GM21576 (cell line): Measurements from ENCODE around the gene PALB2.

Experiments
- ATAC-seq: cut with Tn5 transposase; IDR thresholded peaks from one replicate; pipeline ENCODE4 v1.9.1; 2021; ENCODE audit warnings: mild to moderate bottlenecking, moderate library complexity; ENCODE audit not compliant: unreplicated experiment

Gene PALB2

DNA sequence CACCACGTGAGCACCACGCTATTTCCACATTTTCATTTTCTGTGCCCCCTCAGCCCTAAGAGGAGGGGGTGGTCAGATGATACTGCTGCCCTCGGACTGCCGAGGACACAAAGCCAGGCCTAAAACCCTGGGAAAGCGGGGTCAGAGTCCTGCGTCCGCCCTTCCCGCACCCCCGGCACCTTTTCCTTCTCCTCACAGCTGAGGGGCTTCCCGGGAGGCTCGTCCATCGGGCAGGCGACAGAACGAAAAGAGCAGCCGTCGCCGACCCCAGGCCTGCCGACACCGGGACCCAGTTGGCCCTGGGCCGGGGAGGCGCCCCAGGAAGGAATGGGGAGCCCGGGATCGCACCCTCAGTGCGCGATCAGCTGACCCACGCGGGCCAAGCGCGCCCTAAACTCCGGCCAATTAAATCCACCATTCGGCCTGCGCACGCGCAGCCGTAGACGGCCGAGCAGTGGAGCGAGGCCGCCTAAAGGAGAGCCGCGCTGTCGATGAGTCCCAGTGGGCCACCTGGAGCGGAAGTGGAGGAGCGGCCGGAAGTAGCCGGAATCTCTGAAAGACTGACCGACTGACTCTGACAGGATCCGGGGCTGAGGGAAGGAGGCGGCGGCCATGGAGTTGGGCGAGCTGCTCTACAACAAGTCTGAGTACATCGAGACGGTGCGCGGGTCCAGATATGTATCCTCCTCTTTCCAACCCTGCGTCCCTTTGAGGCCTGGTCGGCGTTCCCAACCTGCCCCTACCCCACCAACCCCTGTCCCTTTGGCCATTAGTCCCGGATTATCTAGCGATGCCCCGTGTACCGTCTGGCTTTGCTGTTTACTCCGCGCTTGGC lies at the start of gene PALB2, which contains the start of gene DCTN5:
Gene PALB2, minus strand, starts transcription at position 380 of the 835 bp plus-strand sequence. Its CDS starts 153 bp downstream, at position 227.
Gene DCTN5, plus strand, starts transcription at position 536 of the 835 bp plus-strand sequence. Its CDS starts 77 bp downstream, at position 613.
- ATAC-seq: peak; percentile 94

DNA sequence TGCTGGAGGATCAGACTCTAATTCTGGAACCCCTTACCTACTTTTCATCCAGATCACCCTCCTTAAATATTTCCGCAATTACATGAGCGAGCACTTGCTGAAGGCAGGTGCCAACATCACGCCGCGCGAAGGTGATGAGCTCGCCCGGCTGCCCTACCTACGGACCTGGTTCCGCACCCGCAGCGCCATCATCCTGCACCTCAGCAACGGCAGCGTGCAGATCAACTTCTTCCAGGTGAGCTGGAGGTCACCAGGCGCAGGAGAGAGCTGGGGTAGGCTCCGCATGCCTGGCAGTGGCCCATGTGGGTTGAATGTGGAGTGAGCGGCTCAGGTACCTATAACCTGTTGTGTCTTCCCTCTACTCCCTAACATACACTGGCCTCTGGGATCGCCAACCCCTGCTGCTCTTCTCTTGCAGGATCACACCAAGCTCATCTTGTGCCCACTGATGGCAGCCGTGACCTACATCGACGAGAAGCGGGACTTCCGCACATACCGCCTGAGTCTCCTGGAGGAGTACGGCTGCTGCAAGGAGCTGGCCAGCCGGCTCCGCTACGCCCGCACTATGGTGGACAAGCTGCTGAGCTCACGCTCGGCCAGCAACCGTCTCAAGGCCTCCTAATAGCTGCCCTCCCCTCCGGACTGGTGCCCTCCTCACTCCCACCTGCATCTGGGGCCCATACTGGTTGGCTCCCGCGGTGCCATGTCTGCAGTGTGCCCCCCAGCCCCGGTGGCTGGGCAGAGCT lies 48.5 kb upstream of the PALB2 start:
- no peak for ATAC-seq

DNA sequence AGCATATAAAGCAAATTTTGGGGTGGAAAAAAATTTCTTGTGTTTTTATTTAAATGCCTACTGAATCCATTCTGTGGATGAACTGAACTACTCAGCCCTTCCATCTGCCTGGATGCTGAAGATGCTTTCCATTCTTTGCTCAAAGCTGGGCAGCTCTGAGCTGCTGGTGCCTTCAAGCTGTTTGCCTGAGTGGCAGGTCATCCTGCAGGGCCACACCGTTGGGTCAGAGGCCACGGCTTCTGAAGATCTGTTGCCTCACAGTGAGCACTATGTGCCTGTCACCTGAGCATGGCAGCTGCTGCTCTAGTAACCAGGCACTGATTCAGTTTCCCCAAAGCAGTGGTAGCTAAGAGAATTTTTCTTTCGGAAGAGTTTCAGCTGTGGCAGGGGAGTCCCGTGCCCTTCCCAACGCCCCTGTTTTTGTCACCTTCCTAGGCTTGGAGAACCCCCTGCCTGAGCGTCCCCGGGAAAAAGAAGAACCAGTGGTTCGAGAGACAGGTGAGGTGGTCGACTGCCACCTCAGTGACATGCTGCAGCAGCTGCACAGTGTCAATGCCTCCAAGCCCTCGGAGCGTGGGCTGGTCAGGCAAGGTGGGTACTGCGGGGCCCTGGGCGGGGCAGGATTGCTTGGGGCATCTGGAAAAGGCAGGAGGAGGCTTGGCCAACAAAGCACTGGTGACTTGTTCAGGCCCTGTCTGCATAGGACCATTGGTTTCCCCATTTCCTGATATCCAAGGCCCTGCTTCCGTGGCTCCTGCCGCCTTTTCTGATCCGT lies 46.1 kb upstream of the PALB2 start:
- no peak for ATAC-seq

DNA sequence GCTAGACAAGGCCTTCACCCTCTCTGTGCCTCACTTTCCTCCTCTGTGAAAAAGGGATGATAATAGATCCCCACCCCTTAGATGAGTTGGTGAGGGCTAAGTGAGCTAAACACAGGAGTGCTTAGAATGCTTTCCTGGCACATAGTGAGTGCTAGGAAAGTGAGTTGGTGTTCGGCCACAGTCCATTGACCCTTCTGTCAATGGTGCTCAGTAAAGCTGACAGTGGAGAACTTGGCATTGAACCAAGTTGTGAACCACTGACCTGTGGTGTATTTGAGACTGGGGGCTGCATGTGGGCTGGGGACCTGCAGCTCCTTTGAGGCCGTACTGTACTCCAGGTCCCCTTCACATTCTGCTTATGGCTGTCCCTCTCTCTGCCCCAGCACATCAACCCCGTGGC lies 42.4 kb upstream of the PALB2 start:
- ATAC-seq: no peak

DNA sequence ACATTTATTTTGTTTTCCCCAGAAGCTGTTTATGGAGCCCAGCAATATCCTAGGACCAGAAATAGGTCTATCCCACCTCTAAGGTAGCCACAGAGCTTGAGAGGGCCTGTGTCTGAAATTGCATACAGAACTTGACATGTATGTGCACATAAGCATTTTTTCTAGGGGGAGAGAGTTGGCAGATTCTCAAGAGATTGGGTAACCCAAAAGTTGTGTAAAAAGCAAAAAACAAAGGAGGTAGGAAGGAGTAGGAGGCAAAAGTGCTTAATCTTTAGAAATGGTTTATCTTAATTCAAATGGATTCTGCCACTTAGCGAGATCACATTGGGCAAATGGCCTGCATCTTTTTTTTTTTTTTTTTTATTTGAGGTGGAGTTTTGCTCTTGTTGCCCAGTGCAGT lies 41.1 kb upstream of the PALB2 start:
- ATAC-seq: no peak

DNA sequence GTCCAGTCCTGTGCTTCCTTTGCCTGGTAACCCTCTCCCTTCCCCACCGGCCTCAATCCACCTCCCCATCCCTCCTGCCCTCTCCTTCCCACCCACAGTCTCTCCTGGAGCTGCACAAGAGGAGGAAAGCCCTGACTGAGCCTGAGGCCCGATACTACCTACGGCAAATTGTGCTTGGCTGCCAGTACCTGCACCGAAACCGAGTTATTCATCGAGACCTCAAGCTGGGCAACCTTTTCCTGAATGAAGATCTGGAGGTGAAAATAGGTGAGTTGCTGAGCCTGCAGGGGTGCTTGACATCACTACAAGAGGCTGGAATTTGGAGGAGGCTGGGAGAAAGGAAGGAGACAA lies 38.9 kb upstream of the PALB2 start:
- no peak for ATAC-seq

DNA sequence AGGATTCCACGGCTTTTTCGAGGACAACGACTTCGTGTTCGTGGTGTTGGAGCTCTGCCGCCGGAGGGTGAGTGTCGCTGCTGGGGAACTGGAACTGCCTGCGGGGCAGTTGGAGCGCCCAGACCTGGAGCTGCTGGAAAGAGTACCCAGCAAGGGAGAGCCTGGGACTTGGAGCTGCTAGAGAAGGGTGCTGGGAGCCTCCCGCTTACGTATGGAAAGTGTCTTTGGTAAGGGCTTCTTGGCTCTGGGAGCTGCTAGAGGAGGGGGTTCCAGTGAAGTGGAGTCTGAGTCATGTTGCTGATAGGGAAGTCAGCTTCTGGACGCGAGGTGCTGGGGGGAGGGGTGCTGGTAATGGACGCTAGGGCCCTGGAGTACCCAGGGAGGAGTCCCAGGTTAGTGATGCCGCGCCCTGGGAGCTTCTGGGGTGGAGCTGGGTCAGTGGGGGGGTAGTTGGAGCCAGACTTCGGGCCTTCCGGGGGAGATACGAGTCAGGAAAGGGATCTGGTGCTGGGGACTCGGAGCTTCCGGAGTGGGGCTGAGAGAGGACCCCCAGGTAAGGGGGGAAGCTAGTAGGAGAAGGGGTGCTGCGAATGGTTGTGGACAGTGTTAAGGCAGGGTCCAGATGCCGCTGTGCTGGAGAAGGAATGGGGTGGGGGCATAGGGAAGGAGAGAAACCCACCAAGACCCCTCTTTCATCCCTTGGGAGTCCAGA lies 38.3 kb upstream of the PALB2 start:
- ATAC-seq: no peak

DNA sequence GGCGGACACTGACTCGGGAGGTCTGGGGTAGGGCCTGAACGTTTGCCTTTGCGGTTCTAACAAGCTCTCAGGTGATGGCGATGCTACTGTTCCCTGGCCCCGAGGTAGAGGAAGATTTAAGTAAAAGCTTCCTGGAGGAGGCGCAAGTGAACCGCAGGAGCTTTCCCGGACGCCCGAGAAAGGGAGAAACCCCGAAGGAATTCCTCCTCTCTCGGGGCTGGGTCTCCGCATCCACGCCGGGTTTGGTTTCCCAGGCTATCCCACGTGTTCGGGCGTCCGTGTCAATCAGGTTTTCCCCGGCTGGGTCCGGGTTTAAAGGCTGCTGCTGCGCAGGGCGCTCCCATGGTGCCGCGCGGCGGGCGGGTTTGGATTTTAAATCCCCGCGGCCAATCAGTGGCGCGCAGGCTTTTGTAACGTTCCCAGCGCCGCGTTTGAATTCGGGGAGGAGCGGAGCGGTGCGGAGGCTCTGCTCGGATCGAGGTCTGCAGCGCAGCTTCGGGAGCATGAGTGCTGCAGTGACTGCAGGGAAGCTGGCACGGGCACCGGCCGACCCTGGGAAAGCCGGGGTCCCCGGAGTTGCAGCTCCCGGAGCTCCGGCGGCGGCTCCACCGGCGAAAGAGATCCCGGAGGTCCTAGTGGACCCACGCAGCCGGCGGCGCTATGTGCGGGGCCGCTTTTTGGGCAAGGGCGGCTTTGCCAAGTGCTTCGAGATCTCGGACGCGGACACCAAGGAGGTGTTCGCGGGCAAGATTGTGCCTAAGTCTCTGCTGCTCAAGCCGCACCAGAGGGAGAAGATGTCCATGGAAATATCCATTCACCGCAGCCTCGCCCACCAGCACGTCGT lies 37.5 kb upstream of the PALB2 start, which contains the start of gene PLK1:
Gene PLK1, plus strand, starts transcription at position 460 of the 844 bp plus-strand sequence. Its CDS starts 44 bp downstream, at position 504.
- ATAC-seq: peak; percentile 79

DNA sequence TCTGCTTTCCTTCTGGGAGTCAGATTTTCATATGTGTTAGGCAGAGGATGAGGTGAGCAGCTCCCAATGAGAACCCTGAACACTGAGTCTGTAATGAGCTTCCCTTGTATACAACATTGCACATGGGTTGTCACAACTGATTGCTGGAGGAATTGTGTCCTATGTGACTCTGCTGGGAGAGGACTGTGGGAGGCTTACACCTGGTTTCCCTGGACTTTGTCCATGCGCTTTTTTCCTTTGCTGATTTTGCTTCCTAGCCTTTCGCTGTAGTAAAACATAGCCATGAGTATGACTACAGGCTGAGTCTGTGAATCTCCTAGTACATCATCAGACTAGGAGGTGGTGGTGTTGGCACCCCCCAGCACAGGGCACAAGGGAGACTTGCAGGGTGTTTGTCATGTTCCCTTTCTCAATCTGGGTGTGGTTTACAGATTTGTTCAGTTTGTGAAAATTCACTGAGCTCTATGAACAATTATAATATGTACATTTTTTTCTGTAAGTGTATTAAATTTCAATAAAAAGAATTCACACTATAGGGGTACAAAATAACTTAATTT lies 35.9 kb upstream of the PALB2 start:
- ATAC-seq: no peak

DNA sequence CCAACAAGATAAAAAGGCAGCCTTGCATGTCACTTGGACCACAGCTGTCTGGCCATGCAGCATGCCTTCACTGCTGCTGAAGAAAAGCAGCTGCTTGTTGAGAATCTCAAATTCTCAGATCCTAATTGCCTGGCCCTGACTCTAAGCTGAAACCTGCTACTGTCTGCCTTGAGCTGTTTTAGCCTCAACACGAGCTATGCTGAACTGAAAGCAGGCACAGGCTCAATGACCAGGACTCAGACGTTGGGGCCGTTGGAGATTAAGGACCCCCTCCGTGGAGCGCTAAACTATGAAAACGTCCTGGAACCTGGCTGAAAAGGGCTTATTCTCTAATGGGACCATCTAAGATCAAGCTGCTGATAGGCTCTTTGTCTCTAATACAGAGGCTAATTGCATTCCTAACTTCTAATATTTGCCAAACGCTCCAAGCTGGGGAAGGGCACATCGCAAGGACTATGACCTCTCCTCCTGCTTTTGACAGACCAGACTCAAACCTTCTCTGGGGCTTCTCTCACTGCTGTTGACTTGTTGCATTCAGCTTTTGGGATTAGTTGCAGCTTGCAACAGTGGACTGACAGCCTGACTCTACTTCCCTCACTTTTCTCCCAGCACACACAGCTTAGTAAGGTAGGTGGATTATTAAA lies 33.0 kb upstream of the PALB2 start:
- ATAC-seq: no peak

DNA sequence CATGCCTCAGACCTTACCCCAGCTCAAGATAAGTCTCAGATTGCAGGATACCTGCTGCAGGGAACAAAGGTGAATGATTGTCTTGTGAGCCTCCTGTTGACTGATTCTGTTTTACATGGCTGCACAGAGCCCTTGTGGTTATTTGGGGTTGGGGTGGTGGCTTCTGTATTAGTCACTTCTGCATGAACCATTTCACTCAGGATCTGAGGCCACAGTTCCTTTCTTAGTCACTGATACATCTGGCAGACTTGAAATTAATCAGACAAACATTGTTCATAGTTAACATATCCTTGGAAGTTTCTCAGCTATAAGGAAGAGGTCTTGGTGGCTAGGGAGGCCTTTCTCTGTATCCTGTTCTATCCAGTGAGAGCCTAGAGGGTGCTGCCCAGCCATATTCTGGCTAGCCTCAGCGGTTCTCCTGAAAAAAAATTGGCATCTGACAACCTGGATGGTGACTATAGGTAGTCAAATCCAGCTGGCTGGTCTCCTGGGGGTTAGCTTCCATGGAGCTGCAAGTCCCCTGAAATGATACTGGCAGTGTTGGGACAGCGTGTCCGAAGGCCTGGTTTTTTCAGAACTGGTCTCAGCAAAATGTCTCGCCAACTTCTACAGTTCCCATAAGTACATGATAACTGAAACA lies 29.1 kb upstream of the PALB2 start:
- peak; percentile 95 for ATAC-seq

DNA sequence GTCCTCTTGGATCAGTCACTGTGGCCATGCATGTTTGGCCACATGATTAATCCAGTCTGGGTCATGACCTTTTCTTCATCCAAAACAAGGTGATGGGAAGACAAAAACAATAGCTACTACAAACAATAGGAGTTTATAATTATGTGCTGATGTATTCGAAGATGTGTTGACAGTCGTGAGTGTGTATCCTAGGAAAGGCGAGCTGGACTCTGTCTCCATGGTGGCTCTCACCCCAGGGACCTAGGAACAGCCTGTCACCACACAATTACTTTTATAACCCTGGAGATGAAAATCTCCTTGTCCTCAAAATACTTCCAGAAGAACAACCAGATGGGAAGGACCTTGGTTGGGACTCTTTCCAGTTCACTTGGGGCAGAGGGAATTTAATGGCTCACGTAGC lies 27.8 kb upstream of the PALB2 start:
- no peak for ATAC-seq

DNA sequence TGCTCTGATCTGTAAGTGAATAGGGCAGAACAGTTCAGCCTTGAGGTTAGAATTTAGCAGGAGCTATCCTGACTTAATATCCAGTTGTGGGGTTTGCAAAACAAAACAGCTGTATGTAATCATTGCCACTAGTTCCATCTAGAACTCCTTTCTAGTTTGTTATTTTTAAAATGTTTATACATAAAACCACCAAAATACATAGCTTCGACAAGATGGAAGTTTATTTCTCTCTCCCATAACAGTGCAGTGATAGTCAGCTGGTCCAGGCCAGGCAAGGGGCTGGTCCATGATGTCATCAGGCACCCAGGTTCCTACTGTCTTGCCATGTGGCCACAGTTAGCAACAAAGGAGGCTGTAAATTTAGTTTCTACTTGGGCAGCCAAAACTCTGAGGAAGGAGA lies 27.1 kb upstream of the PALB2 start:
- no peak for ATAC-seq

DNA sequence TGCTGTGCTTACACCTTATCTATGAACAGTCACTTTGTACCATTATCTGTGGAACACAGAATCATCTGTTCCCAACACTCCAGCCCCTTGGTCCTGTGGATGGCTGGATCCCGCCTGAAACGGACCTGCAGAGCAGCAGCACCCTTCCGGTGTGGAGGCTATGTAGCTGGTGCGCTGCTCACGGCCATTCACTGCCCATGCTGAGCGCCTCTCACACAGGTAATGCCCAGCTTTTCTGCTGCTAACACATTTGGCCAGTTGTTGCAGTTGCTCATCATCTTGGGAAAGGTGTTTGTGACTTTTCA lies 26.2 kb upstream of the PALB2 start:
- ATAC-seq: no peak

DNA sequence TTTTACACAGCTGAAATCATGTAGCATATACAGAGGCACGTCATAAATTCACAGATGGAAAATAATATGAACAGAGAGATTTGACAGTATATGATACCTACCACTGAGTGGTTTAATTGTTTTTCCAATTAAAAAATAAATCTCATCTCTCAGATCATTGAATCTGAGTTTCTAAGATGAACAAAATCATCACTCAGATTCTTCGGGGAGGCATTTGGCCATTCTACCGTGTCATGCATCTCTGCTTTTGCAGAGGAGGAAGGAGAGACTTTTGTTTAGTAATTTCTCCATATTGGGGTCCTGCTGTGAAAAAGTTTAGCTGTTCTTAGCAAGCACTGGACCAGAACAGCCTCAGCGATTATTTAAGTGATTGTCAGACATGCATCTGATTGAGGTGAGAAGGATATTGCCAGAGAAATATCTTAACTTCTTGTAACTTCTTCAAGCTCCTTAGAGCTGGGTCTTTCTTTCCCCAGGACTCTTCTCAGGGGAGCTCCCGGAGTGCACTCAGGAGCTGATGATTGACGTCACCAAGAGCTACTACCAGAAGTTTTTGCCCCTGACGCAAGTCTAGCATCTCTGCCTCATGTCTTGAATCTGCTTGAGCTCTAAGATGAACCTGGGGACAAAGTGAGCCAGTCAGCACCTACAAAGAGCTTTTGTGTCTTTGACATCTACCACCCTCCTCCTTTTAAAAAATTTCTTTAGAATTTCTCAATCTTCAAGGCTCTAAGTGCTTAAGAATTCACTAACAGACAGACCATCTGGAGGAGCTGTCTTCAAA lies 25.7 kb upstream of the PALB2 start:
- ATAC-seq: no peak

DNA sequence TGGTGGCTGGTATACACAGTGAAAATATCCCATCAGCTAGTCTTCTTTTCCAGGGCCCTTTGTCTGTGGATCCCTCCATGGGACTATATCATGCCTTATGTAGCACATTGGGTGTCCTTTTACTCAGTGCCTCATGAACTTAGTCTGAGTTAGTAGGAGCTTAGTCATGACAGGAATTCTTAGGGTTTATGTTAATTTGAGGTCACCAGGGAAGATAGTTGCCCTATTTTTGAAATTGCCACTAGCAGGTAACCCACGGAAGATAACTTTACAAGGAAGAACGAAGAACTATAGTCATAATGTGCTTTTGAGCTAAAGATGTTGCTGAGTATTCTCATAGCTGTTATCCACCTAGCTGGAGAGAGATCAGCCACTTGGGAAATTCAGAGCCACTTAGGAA lies 22.8 kb upstream of the PALB2 start:
- no peak for ATAC-seq

DNA sequence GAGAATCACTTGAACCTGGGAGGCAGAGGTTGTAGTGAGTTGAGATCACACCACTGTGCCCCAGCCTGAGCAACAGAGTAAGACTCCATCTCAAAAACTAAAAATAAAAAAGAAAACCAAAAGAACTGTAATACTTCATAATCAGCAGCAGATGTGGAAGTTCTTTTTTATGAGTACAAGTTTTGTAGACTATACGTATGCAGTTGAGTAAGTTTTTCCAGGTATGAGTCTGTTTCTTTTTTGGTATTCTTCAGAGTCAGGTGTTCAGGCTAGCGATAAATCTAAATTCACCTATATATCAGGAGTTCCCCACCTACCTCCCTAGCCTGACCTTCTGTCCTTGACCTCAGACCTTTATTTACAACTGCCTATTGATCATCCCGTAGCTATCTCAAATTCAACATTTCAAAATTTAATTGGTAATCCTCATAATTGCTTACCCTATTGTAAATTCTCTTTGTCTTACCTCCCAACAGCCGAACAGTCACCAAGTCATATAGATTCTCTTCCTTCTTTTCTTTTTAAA lies 10.9 kb upstream of the PALB2 start:
- ATAC-seq: peak; percentile 72
